DND-41 (cell line): ENCODE measurements around the gene MSX2.

Experiments used
- ATAC-seq: fragments of 200-7000 bp; cut with Tn5 transposase; 3 replicates; pipeline ENCODE4 v1.9.1; 2021; ENCODE audit warnings: low read depth; ENCODE audit not compliant: insufficient read depth
- DNase-seq: peaks from one replicate; pipeline ENCODE4 v3.0.0-alpha.2; 2020
- H2AFZ ChIP-seq: 2 replicates; pipeline ENCODE4 v1.6.0; 2012; ENCODE audit warnings: low read depth, low read length
- H3K27ac ChIP-seq: 2 replicates; pipeline ENCODE4 v1.5.1; 2012; ENCODE audit warnings: low read length, inconsistent platforms
- H3K27me3 ChIP-seq: fragments of 200-600 bp; sonication (generic); 2 replicates; pipeline ENCODE4 v1.6.0; 2012; ENCODE audit warnings: low read length, mild to moderate bottlenecking, inconsistent platforms; ENCODE audit not compliant: insufficient read depth, poor library complexity
- H3K36me3 ChIP-seq: 2 replicates; pipeline ENCODE4 v1.5.1; 2012; ENCODE audit warnings: low read length, inconsistent platforms; ENCODE audit not compliant: insufficient read depth
- H3K4me1 ChIP-seq: 2 replicates; pipeline ENCODE4 v1.5.1; 2012; ENCODE audit warnings: mild to moderate bottlenecking, low read length; ENCODE audit not compliant: insufficient read depth
- H3K4me2 ChIP-seq: 2 replicates; pipeline ENCODE4 v1.6.0; 2012; ENCODE audit warnings: mild to moderate bottlenecking, moderate library complexity, low read length, inconsistent platforms; ENCODE audit not compliant: insufficient read depth
- H3K4me3 ChIP-seq, 2 experiments: fragments of 200-600 bp in 1 of 2; shearing (Covaris generic) in 1 of 2; 2 replicates each; pipeline ENCODE4 v1.5.1; 2012 to 2016; ENCODE audit warnings: inconsistent platforms in 2 of 2, low read length in 2 of 2, mild to moderate bottlenecking in 2 of 2, low read depth in 1 of 2, moderate library complexity in 1 of 2
- H3K79me2 ChIP-seq: 2 replicates; pipeline ENCODE4 v1.6.0; 2012; ENCODE audit warnings: low read length, inconsistent platforms; ENCODE audit not compliant: insufficient read depth
- H3K9ac ChIP-seq: 2 replicates; pipeline ENCODE4 v1.6.0; 2012; ENCODE audit warnings: low read depth, mild to moderate bottlenecking, inconsistent platforms, low read length, moderate library complexity
- H3K9me3 ChIP-seq: 2 replicates; pipeline ENCODE4 v1.5.1; 2012; ENCODE audit warnings: low read length, moderate library complexity, mild to moderate bottlenecking, inconsistent platforms; ENCODE audit not compliant: insufficient read depth, severe bottlenecking
- H4K20me1 ChIP-seq: 2 replicates; pipeline ENCODE4 v1.6.0; 2012; ENCODE audit warnings: low read length; ENCODE audit not compliant: insufficient read depth
- CTCF ChIP-seq: IDR thresholded peaks from 2 replicates; pipeline ENCODE4 v1.5.1; 2012; ENCODE audit warnings: borderline replicate concordance, low read length, moderate library complexity, mild to moderate bottlenecking; ENCODE audit not compliant: poor library complexity, severe bottlenecking; ENCODE audit errors: extremely low read depth
- EZH2 ChIP-seq: IDR thresholded peaks from 3 replicates; pipeline ENCODE4 v1.6.1; 2012; ENCODE audit warnings: borderline replicate concordance, low read depth, mild to moderate bottlenecking, moderate library complexity, low read length, inconsistent platforms; ENCODE audit not compliant: severe bottlenecking

Gene MSX2

GRCh38 chr5:174733091-174733690 lies 8.8 kb downstream of the MSX2 start:
- Histone ChIP-seq H3K36me3 (no peaks in the 10 kb centered on the region), H3K9ac (no peak overlapping the region), H3K79me2 (no peaks in the 10 kb centered on the region), H4K20me1 (no peaks in the 10 kb centered on the region), H3K4me3 (no peak overlapping the region), H3K4me1 (no peaks in the 10 kb centered on the region), H3K4me2 (no peak overlapping the region), H3K27ac (no peak overlapping the region), H3K9me3 (no peaks in the 10 kb centered on the region), H3K27me3 (no peaks in the 10 kb centered on the region), H2AFZ (no peak overlapping the region)
- ATAC-seq, result no peak
- DNase-seq, result no peak
- TF ChIP-seq EZH2 (no peak), CTCF (no peak)

GRCh38 chr5:174733836-174734235 lies 9.5 kb downstream of the MSX2 start:
- Histone ChIP-seq H2AFZ (no peak overlapping the region), H3K4me1 (no peaks in the 10 kb centered on the region), H3K9me3 (no peaks in the 10 kb centered on the region), H3K27ac (no peak overlapping the region), H3K4me2 (no peak overlapping the region), H4K20me1 (no peaks in the 10 kb centered on the region), H3K36me3 (no peaks in the 10 kb centered on the region), H3K9ac (no peak overlapping the region), H3K79me2 (no peaks in the 10 kb centered on the region), H3K27me3 (no peaks in the 10 kb centered on the region), H3K4me3 (no peak overlapping the region)
- no peak for ATAC-seq
- no peak for TF ChIP-seq CTCF
- TF ChIP-seq EZH2, result no peak
- no peak for DNase-seq

GRCh38 chr5:174734571-174735497 lies 10.5 kb downstream of the MSX2 start:
- H3K9ac ChIP-seq, result no peak overlapping the region
- H4K20me1 ChIP-seq, result no peaks in the 10 kb centered on the region
- no peak overlapping the region for H3K27ac ChIP-seq
- ATAC-seq, result no peak
- no peak overlapping the region for H2AFZ ChIP-seq
- DNase-seq, result no peak
- H3K27me3 ChIP-seq, result no peaks in the 10 kb centered on the region
- no peak overlapping the region for H3K4me2 ChIP-seq
- TF ChIP-seq CTCF, result no peak
- TF ChIP-seq EZH2, result no peak
- no peaks in the 10 kb centered on the region for H3K4me1 ChIP-seq
- no peaks in the 10 kb centered on the region for H3K9me3 ChIP-seq
- H3K79me2 ChIP-seq, result no peaks in the 10 kb centered on the region
- no peak overlapping the region for H3K4me3 ChIP-seq
- H3K36me3 ChIP-seq, result no peaks in the 10 kb centered on the region
